IPS-18a (cell line): ENCODE measurements around the gene KSR1.

Experiments
- H3K27ac ChIP-seq: one replicate; pipeline ENCODE4 v1.5.1; 2013; ENCODE audit warnings: low read length
- H3K27me3 ChIP-seq: one replicate; pipeline ENCODE4 v1.6.1; 2013; ENCODE audit warnings: mild to moderate bottlenecking, low read length; ENCODE audit not compliant: control insufficient read depth, insufficient read depth
- H3K36me3 ChIP-seq: one replicate; pipeline ENCODE4 v1.6.1; 2013; ENCODE audit warnings: low read depth, low read length; ENCODE audit not compliant: control insufficient read depth
- H3K4me1 ChIP-seq: one replicate; pipeline ENCODE4 v1.6.1; 2013; ENCODE audit warnings: low read depth, low read length; ENCODE audit not compliant: control insufficient read depth
- H3K4me3 ChIP-seq: one replicate; pipeline ENCODE4 v1.5.1; 2013; ENCODE audit warnings: low read length
- H3K9ac ChIP-seq: one replicate; pipeline ENCODE4 v1.6.1; 2013; ENCODE audit warnings: mild to moderate bottlenecking, low read length, moderate library complexity
- H3K9me3 ChIP-seq: one replicate; pipeline ENCODE4 v1.6.1; 2013; ENCODE audit warnings: low read depth, low read length; ENCODE audit not compliant: control insufficient read depth

KSR1 gene

GRCh38 chr17:27518048-27518447 lies 61.8 kb downstream of the KSR1 start:
- H3K27ac ChIP-seq, result no peak overlapping the region
- H3K4me3 ChIP-seq, result no peak overlapping the region
- H3K27me3 ChIP-seq, result no peaks in the 10 kb centered on the region
- peaks cover 55% of the 10 kb centered on the region for H3K4me1 ChIP-seq
- H3K9me3 ChIP-seq, result no peaks in the 10 kb centered on the region
- H3K36me3 ChIP-seq, result no peaks in the 10 kb centered on the region
- H3K9ac ChIP-seq, result no peak overlapping the region

GRCh38 chr17:27518545-27519521 lies 62.6 kb downstream of the KSR1 start:
- H3K9me3 ChIP-seq, result no peaks in the 10 kb centered on the region
- H3K4me3 ChIP-seq, result no peak overlapping the region
- no peak overlapping the region for H3K9ac ChIP-seq
- H3K27me3 ChIP-seq, result no peaks in the 10 kb centered on the region
- no peaks in the 10 kb centered on the region for H3K36me3 ChIP-seq
- peaks cover 50% of the 10 kb centered on the region for H3K4me1 ChIP-seq
- H3K27ac ChIP-seq, result no peak overlapping the region

GRCh38 chr17:27519550-27519949 lies 63.3 kb downstream of the KSR1 start:
- Histone ChIP-seq H3K4me3 (no peak overlapping the region), H3K9me3 (no peaks in the 10 kb centered on the region), H3K27me3 (no peaks in the 10 kb centered on the region), H3K27ac (no peak overlapping the region), H3K4me1 (peaks cover 44% of the 10 kb centered on the region), H3K36me3 (no peaks in the 10 kb centered on the region), H3K9ac (no peak overlapping the region)

- Histone ChIP-seq H3K9ac (no peak overlapping the region), H3K4me1 (peaks cover 37% of the 10 kb centered on the region), H3K27ac (no peak overlapping the region)
Observed at GRCh38 chr17:27520491-27521185, 64.4 kb downstream of the KSR1 start.

GRCh38 chr17:27521281-27522027 lies 65.2 kb downstream of the KSR1 start:
- no peaks in the 10 kb centered on the region for H3K9me3 ChIP-seq
- H3K27me3 ChIP-seq, result no peaks in the 10 kb centered on the region
- no peak overlapping the region for H3K27ac ChIP-seq
- H3K4me3 ChIP-seq, result no peak overlapping the region
- no peak overlapping the region for H3K9ac ChIP-seq
- peaks cover 36% of the 10 kb centered on the region for H3K4me1 ChIP-seq
- H3K36me3 ChIP-seq, result no peaks in the 10 kb centered on the region

More at GRCh38 chr17:27520491-27521185, 64.4 kb downstream of the KSR1 start:
- H3K4me3 ChIP-seq, result no peak overlapping the region
- H3K27me3 ChIP-seq, result no peaks in the 10 kb centered on the region
- H3K9me3 ChIP-seq, result no peaks in the 10 kb centered on the region
- no peaks in the 10 kb centered on the region for H3K36me3 ChIP-seq

GRCh38 chr17:27522028-27522635 lies 65.9 kb downstream of the KSR1 start:
- no peaks in the 10 kb centered on the region for H3K9me3 ChIP-seq
- H3K27ac ChIP-seq, result no peak overlapping the region
- H3K27me3 ChIP-seq, result no peaks in the 10 kb centered on the region
- no peak overlapping the region for H3K4me3 ChIP-seq
- H3K9ac ChIP-seq, result no peak overlapping the region
- H3K4me1 ChIP-seq, result peaks cover 43% of the 10 kb centered on the region
- H3K36me3 ChIP-seq, result no peaks in the 10 kb centered on the region

GRCh38 chr17:27523712-27524111 lies 67.5 kb downstream of the KSR1 start:
- Histone ChIP-seq H3K4me3 (no peak overlapping the region), H3K27ac (no peak overlapping the region), H3K36me3 (no peaks in the 10 kb centered on the region), H3K27me3 (no peaks in the 10 kb centered on the region), H3K9ac (no peak overlapping the region), H3K4me1 (peaks cover 40% of the 10 kb centered on the region), H3K9me3 (no peaks in the 10 kb centered on the region)

GRCh38 chr17:27524594-27524993 lies 68.3 kb downstream of the KSR1 start:
- H3K27ac ChIP-seq, result no peak overlapping the region
- no peak overlapping the region for H3K4me3 ChIP-seq
- no peaks in the 10 kb centered on the region for H3K36me3 ChIP-seq
- H3K9ac ChIP-seq, result no peak overlapping the region
- H3K9me3 ChIP-seq, result no peaks in the 10 kb centered on the region
- no peaks in the 10 kb centered on the region for H3K27me3 ChIP-seq
- peaks cover 42% of the 10 kb centered on the region for H3K4me1 ChIP-seq

- H3K9me3 ChIP-seq, result no peaks in the 10 kb centered on the region
- H3K36me3 ChIP-seq, result no peaks in the 10 kb centered on the region
- H3K4me1 ChIP-seq, result peaks cover 38% of the 10 kb centered on the region
- no peaks in the 10 kb centered on the region for H3K27me3 ChIP-seq
- H3K4me3 ChIP-seq, result no peak overlapping the region
- H3K27ac ChIP-seq, result no peak overlapping the region
- H3K9ac ChIP-seq, result no peak overlapping the region
Observed at GRCh38 chr17:27525316-27525715, 69.1 kb downstream of the KSR1 start.

- H3K9ac ChIP-seq, result no peak overlapping the region
- H3K4me3 ChIP-seq, result no peak overlapping the region
- H3K4me1 ChIP-seq, result peaks cover 33% of the 10 kb centered on the region
- no peak overlapping the region for H3K27ac ChIP-seq
- no peaks in the 10 kb centered on the region for H3K9me3 ChIP-seq
- no peaks in the 10 kb centered on the region for H3K36me3 ChIP-seq
- H3K27me3 ChIP-seq, result no peaks in the 10 kb centered on the region
Observed at GRCh38 chr17:27525836-27526603, 69.8 kb downstream of the KSR1 start.
